Activated CD4-positive, alpha-beta T cell treated with anti-CD3 and anti-CD28 coated beads, Interleukin-2, amount 50 U/mL, for 4 hours (primary cell): ENCODE measurements around the gene CENPP.

Source experiments
- DNase-seq, 2 experiments: peaks; one replicate each; pipeline ENCODE4 v3.0.0-alpha.2; 2020

CENPP gene

DNA sequence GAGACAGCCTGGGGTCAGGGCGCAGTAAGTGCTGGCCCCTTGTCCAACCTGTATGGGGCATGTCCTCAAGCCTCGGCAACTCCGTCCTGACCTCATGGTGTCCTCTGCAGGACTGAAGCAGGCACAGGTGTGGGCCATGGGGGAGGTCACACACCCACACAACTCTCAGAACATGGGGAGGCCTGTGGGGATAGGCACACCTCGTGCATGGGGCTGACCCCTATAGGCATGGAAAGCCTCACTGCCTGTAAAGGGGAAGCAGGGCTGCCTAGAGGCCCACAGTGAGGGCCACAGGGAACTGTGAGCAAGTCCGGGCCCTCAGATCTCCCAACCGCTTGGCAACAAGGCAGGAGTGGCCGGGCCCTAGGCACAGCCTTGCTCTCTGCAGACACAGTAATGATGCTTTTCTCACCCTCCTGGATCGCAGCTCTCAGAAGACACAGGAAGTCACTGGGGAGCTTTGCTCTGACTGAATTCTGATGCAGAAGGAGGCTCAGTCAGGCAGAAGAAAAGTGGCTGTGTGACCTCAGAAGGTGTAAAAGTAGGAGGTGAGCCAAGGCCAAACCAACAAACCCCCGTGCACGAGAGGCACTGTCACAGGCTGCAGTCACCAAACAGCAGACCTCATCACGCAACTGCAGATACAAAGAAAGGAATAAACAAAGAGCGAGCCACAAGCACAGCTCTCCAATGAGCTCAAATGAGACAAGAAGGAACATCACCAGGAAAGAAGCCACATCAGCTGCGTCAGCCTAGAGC lies 338.8 kb downstream of the CENPP start:
- DNase-seq = no peak

DNA sequence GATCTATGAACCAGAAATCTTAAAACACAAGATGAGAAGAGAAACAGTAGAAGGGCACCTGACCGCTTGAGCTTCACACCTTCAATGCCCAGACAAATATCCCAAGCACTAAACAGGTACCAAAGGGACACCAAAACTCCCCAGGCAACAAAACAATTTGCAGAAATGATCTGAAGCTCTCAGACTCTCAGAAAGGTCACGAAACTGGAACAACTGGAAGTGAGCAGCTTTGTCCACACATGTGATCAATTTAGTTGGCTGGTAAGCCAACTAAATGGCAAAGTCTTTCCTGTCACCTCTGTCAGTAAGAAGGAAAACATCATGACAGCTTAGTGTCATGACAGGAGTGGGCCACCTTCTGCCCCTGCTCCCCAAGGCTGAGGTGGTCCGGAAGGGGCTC lies 340.1 kb downstream of the CENPP start:
- DNase-seq = no peak

DNA sequence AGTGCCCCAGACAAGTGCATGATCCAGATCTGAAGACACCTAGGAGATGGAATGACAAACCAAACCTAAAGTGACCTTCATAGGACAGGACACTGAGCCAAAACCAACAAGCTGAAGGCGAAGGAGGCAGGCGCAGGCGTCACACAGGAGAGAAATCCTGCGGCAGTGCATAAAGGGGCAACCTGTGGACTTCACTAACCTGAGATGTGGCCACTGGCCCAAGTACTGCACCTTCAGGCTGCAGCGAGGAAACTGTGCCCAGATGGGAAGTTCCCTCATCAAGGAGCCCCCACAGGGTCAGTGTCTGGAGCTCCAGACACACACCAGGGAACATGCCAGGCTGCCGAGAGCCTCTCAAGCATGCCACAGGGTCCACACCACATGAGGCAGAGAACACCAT lies 340.5 kb downstream of the CENPP start:
- no peak for DNase-seq

DNA sequence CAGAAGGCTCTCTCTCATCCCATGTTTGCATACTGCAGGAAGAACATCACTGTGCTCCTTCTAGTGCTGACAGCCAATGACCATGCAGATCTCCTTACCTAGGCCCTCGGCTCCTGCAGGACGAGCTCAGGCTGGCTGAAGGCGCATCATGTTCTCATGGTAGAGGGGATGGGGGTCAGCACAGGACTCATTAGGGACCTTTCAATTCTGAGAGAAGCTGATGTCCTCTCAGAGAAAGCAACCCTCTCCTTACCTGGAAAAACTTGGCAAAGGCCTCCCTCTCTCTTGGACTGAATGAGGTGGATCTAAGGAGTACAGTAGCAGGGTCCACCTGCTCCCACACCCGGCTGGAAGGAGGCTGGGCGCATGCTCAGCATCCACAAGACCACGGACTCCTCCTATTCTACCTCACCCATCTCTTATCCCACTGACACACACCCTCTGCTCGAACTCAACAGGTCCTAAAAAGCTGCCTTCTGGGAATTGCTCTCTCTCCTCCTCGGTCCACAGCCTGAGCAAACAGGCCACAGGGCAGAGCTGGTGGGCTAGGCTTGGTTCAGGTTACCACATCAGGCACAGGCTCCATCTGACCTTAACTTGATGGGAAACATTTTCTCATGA lies 341.3 kb downstream of the CENPP start:
- no peak for DNase-seq

DNA sequence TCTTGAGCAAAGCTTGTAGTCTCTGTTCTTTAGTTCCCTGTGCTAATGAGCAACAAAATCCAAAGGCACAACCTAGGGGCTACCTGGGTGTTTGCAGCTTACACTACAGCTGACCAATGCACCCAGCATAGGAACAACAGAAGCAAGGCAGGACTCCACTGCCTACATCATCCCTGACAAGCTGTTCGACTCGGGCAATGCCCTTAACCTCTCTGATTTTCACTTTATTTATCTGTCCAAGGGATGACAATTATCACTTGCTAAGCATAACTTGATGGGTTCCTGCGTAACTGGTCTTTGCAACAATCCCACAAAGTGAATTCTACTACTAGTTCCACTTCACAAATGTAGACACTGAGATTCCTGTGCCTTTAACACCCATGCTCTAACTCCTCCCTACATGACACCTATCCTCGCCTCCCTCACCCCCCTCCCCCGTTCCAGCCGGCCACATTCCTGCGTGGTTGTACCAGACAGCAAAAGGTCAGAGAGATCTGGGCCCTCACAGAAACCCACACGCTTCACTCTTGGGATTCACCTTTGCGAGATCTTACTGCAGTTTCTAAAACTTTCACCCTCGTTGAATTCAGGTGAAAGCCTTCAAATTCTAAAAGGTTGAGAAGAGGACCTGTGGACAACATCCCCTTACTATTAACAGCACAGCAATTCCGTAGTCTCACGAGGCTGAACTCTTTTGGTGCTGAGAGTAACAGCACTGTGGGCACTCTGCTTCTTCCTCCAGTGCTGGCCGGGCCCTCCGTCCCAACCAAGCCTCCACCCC lies 343.2 kb downstream of the CENPP start:
- DNase-seq = peak; percentile 44 to 51

DNA sequence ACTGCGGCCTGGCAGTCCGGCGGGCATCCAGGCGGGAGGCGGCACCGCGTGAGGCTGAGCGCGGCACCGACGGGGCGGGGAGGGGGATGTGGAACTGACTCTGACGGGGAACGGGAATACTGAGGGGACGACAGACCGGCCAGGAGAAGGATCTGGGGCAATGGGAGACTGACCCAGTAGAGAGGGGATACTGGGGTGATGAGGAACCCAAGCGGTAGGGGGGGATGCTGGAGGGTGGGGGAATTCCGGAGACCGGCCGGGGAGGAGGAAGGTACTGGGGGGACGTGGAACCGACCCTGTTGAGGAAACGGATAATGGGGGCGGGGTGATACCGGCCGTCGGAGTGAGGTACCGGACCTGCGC lies 343.8 kb downstream of the CENPP start:
- peak; percentile 6 to 18 for DNase-seq
